HFFc6 (cell line): ENCODE data around the gene ADIPOR2. TPM values are rescaled to one million over a fixed set of nuclear protein-coding genes. Genes with fewer than 3 reads are reported as not detected.

Experiments used
- DNase-seq: peaks from one replicate; pipeline ENCODE4 v3.0.0-alpha.2; 2018
- H3K27ac Mint-ChIP-seq: 2 replicates; pipeline ENCODE4 v1.8.0; 2020; ENCODE audit warnings: mild to moderate bottlenecking, mixed read lengths
- H3K27me3 Mint-ChIP-seq: 2 replicates; pipeline ENCODE4 v1.8.0; 2021; ENCODE audit warnings: mild to moderate bottlenecking, moderate library complexity, mixed read lengths; ENCODE audit not compliant: insufficient read depth
- H3K36me3 Mint-ChIP-seq: 2 replicates; pipeline ENCODE4 v1.8.0; 2021; ENCODE audit warnings: low read depth, mixed read lengths
- H3K4me1 Mint-ChIP-seq: 2 replicates; pipeline ENCODE4 v1.8.0; 2020; ENCODE audit warnings: low read depth, mixed read lengths
- H3K4me3 Mint-ChIP-seq: 2 replicates; pipeline ENCODE4 v1.8.0; 2020; ENCODE audit warnings: mild to moderate bottlenecking, moderate library complexity, mixed read lengths
- H3K9me3 Mint-ChIP-seq: 2 replicates; pipeline ENCODE4 v1.8.0; 2020; ENCODE audit warnings: mild to moderate bottlenecking, mixed read lengths
- CTCF ChIP-seq: fragments of 200-600 bp; sonication (generic); IDR thresholded peaks from 2 replicates; pipeline ENCODE4 v1.5.0; 2021; ENCODE audit warnings: antibody characterized with exemption, mild to moderate bottlenecking
- total RNA-seq, 6 experiments: library from RNA; stranded (reverse); fragmentation: NEBNext Ultra II Directional; extraction: Animal tissue kit (Norgen Biotek cat#: 25700); gene quantifications; 2 replicates in 1 of 6; 3 replicates in 5 of 6; pipeline ENCODE4 v1.2.3, GENCODE V29; 2021

ADIPOR2 gene
- total RNA-seq, 6 experiments from 2014 or later = 38.9 to 50.1 (median 44.9) TPM

GRCh38 chr12:1698720-1699119 is 7.8 kb downstream of the ADIPOR2 start:
- no peak overlapping the region for H3K27ac Mint-ChIP-seq
- peaks cover 48% of the 10 kb centered on the region for H3K4me1 Mint-ChIP-seq
- H3K27me3 Mint-ChIP-seq = no peaks in the 10 kb centered on the region
- H3K36me3 Mint-ChIP-seq = no peaks in the 10 kb centered on the region
- TF ChIP-seq CTCF = no peak
- H3K4me3 Mint-ChIP-seq = no peak overlapping the region
- no peaks in the 10 kb centered on the region for H3K9me3 Mint-ChIP-seq
- DNase-seq = no peak

GRCh38 chr12:1702713-1703112 is 11.8 kb downstream of the ADIPOR2 start:
- DNase-seq = no peak
- peaks cover 52% of the 10 kb centered on the region for H3K4me1 Mint-ChIP-seq

GRCh38 chr12:1703771-1704722 is 13.2 kb downstream of the ADIPOR2 start:
- peaks cover 44% of the 10 kb centered on the region for H3K4me1 Mint-ChIP-seq
- peaks cover 3% of the 10 kb centered on the region; the same call in 1 of the 2 replicates for H3K36me3 Mint-ChIP-seq
- H3K9me3 Mint-ChIP-seq = no peaks in the 10 kb centered on the region
- no peak for TF ChIP-seq CTCF
- H3K27me3 Mint-ChIP-seq = no peaks in the 10 kb centered on the region
- no peak for DNase-seq
- no peak overlapping the region for H3K27ac Mint-ChIP-seq
- no peak overlapping the region for H3K4me3 Mint-ChIP-seq

More at GRCh38 chr12:1702713-1703112, 11.8 kb downstream of the ADIPOR2 start:
- H3K4me3 Mint-ChIP-seq = no peak overlapping the region
- H3K9me3 Mint-ChIP-seq = no peaks in the 10 kb centered on the region
- no peaks in the 10 kb centered on the region for H3K27me3 Mint-ChIP-seq
- no peak for TF ChIP-seq CTCF
- H3K27ac Mint-ChIP-seq = no peak overlapping the region
- H3K36me3 Mint-ChIP-seq = no peaks in the 10 kb centered on the region

GRCh38 chr12:1705774-1706631 is 15.1 kb downstream of the ADIPOR2 start:
- Mint-ChIP-seq H3K27ac (no peak overlapping the region), H3K36me3 (peaks cover 14% of the 10 kb centered on the region; the same call in 1 of the 2 replicates), H3K4me3 (no peak overlapping the region), H3K9me3 (no peaks in the 10 kb centered on the region), H3K4me1 (peaks cover 44% of the 10 kb centered on the region), H3K27me3 (no peaks in the 10 kb centered on the region)
- no peak for TF ChIP-seq CTCF
- DNase-seq = no peak

- Mint-ChIP-seq H3K4me3 (no peak overlapping the region), H3K9me3 (no peaks in the 10 kb centered on the region), H3K27me3 (no peaks in the 10 kb centered on the region), H3K36me3 (peaks cover 14% of the 10 kb centered on the region; the same call in 1 of the 2 replicates), H3K4me1 (peaks cover 44% of the 10 kb centered on the region), H3K27ac (peak overlapping the region; percentile 54)
- DNase-seq = no peak
- TF ChIP-seq CTCF = no peak
Measured at GRCh38 chr12:1706632-1706980, 15.7 kb downstream of the ADIPOR2 start.
